NAMALWA (cell line): ENCODE measurements around the gene DYNAP.

Experiments
- DNase-seq: peaks from one replicate; pipeline ENCODE4 v3.0.0-alpha.2; 2015; ENCODE audit warnings: low spot score

The DYNAP gene

GRCh38 chr18:54636217-54636616 is 45.2 kb downstream of the DYNAP start:
- DNase-seq: no peak

DNA sequence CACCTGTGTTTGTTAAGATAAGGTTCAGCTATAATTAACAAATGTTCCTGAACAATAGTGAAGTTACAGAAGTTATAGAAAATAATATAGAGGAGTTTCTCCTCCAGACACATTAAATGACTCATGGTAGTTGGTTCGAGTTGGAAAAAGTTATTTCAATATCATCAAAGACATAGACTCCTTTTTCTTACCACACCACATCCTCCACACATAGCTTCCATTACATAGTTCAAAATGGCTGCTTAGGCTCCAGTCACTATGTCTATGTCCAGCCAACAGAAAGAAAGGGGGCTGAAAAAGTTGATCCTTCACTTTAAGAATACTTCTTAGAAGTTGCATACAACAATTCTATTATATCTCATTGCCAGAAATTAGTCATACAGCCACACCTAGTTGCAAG is 50.7 kb downstream of the DYNAP start:
- DNase-seq: no peak

DNA sequence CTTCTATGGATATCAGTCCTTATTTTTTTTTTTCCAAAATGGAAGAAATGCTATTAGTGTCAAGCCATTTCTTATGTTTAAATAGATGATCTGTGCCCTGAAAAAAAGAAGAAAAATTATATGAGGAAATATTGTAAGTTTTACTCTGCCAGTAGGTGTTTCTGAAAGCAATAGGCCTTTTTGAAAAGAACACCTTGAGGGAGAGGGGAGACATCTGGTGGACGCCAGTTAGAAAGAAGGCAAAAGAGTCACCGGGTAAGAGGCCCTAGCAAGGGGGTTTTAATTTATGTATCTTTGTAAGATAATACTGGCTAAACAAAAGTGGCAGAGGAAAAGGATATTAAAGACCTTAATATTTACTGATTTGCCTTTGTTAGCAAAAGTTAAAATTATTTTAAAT is 56.1 kb downstream of the DYNAP start:
- DNase-seq: peak; percentile 83
